Hippocampal formation (tissue), 2 donors: ENCODE data around the gene MTOR.
"Not testable (repeated sequence)": the region's sequence is repeated elsewhere in the genome, so short reads cannot be mapped to it uniquely, and the experiment has no call there.

Experiments used
- DNase-seq, 2 donors: peaks; one replicate each; lab custom pipeline; 2025; lab: John Stamatoyannopoulos, UW

The MTOR gene

DNA sequence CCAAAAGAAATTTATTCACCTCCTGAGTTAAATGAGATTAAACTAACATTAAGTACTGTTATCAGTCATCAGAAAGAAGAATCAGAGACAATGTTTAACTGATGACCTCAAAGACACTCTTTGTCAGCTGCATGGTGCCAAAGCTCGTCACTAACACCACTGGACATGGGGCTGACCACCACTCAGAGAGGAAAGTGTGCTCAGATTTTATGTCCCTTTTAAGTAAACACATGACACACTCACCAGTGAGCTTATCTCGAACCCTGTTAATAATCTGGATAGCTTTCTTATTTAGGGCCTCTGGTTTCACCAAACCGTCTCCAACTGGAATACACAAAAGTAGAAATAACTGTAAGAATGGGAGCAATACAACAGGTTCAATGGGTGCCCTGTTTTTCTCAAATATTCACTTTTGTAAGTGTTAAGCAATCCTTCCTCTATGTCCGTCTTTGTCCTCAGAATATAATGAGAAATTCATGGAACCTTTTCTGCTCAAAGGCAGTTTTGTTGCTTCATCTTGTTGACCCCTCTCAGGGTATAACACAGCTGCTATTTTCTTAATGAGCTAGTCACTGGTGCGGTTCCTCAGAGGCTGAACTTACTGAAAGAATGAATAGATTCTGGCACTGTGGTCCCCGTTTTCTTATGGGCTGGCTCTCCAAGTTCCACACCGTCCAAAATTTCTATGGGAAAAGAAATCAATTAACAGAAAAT, 153.1 kb downstream of the MTOR start:
- peak in 1 of 2 donors; percentile 20 for DNase-seq

DNA sequence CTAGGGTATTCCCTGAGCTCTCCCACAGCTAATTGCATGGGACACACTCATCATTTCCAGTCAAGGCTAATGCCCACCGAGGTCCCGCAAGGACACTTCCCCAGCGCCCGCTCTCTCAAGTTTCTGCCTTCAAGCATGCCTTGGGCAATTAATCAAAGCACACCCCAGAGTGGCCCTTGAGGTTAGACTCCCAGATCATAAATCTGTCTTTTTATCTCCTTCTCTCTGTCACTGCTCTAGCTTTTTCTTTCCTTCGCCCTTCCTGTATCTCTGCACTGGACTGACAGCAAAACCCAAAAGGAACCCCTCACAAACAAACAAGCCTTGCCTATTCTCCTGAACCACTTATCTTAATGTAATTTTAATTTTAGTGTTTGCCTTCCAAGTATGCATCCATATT, 154.8 kb downstream of the MTOR start:
- DNase-seq: no peak

DNA sequence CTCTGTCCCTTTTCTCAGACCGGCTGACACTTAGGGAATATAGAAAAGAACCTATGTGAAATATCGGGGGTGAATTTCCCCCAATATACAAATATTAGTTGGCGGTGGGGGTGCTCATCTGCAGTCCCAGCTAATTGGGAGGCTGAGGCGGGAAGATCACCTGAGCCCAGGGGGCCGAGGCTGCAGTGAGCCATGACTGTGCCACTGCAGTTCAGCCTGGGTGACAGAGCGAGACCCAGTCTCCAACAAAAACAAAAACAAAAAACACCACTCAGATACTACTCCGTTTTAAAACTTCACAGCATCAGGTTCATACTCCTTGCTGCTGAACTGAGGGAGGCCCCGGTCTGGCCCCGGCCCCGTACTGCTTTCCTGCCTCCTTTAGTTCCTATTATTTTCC, 156.8 kb downstream of the MTOR start:
- no peak for DNase-seq

DNA sequence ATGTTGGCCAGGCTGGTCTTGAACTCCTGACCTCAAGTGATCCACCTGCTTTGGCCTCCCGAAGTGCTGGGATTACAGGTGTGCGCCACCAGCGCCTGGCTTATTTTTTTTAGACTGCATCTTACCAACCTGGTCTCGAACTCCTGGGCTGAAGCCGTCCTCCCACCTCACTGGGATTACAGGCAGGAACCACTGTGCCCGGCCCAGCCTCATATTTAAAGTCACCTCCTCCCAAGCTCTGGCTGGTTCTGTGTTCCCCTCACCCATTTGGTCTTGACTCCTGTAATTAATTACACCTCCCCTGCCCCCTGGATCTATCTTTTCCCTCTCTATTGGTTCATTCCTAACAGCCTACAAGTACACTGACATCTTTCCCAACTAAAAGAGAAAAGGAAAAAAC, 161.0 kb downstream of the MTOR start:
- no peak for DNase-seq

DNA sequence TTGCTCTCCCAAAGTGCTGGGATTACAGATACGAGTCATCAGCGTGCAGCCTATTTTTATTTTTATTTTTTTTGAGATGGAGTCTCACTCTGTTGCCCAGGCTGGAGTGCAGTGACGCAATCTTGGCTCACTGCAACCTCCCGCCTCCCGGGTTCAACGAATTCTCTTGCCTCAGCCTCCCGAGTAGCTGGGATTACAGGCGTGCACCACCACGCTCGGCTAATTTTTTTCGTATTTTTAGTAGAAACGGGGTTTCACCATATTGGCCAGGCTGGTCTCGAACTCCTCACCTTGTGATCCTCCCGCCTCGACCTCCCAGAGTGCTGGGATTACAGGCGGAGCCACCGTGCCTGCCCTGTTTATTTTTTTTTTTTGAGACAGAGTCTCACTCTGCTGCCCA, 161.5 kb downstream of the MTOR start:
- DNase-seq: not testable (repeated sequence)

DNA sequence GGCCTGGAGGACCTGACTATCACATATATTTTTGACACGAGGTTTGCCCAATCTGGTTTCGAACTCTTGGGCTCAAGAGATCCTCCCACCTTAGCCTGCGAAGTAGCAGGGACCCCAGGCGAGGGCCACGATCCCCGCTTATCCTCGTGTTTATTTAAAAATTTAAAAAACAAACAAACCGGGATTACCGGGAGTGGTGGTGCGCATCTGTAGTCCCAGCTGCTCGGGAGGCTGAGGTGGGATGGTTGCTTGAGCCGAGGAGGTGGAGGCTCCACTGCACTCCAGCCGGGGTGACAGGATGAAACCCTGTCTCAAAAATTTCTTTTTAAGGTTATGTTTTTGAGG, 162.2 kb downstream of the MTOR start:
- DNase-seq: no peak

DNA sequence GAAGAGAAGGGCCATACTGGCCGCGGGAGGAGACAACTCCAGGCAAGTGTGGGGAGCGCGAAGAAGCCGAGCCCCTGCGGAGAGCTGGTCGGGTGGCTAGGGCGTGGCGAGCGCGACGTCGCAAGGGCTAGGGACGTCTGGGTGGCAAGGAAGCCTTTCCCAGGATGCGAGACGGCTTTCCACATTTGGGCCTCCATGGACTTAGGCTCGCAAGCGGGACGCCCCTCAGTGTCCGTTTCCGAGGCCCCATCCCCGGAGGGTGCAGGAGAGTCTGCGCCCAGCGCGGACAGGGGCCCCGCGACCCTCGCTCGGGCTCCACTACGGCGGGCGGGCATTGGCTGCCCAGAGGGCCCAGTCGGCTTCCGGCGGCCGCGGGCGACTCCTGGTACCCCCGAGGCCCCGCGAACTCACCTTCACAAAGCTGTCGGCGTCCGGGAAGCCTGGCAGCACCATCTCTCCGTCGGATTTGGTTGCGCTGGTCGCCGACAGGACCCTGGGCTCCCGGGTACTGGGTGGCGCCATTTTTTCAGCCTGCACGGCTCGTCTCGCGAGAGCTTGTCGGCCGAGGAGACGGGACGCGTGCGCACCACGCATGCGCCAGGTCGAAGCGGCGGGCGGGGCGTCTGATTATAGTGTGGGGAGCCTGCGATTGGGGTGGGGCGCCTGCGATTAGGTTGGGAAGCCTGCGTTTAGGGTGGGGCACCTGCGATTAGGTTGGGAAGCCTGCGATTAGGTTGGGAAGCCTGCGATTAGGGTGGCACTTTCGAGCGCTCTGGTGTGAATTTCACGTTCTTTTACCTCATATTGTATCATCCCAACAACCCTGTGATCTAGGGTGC, 162.8 kb downstream of the MTOR start, which contains the start of gene EXOSC10:
EXOSC10 (minus strand) TSS at position 560 of the 839 bp plus-strand sequence; CDS start at position 522, 38 bp downstream.
- DNase-seq: peak; percentile 77 to 87

DNA sequence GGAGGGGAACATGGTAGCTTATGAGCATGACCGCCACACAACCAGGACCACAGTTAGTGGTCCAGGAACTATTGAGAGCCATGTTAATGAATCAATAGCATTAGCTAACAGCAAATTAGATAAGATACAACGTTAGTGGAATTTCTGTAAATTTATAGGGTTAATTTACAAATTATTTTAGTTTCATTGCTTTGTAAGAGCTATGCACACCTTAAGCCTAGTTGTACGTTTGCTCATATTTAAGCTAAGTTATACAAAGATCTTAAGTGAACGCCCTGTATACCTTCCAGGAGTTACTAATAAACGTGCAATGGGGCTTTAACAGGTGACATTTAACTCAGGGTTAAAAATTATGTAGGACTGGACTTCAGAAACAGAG, 163.4 kb downstream of the MTOR start:
- no peak for DNase-seq

DNA sequence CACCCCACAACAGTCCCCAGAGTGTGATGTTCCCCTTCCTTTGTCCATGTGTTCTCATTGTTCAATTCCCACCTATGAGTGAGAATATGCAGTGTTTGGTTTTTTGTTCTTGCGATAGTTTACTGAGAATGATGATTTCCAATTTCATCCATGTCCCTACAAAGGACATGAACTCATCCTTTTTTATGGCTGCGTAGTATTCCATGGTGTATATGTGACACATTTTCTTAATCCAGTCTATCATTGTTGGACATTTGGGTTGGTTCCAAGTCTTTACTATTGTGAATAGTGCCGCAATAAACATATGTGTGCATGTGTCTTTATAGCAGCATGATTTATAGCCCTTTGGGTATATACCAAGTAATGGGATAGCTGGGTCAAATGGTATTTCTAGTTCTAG, 178.6 kb downstream of the MTOR start:
- DNase-seq: not testable (repeated sequence)

DNA sequence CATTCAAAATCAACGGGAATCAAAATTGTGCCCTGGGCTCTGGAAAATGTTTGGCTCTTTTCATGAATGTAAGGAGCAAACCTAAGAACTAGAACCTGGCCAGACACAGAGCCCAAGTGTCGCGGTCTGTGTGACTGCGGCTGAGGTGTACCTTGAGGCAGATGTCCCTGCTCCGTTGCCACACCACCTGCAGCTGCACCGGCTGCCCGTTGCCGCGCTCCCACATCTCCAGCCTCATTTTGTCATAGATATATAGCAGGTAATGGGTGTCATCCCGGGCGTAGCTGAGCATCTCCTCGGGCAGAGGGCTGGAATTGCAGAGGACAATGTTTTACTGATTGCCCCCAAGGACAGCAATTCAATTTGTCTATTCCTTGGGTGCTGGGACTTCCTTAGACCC, 181.4 kb downstream of the MTOR start:
- DNase-seq: no peak

DNA sequence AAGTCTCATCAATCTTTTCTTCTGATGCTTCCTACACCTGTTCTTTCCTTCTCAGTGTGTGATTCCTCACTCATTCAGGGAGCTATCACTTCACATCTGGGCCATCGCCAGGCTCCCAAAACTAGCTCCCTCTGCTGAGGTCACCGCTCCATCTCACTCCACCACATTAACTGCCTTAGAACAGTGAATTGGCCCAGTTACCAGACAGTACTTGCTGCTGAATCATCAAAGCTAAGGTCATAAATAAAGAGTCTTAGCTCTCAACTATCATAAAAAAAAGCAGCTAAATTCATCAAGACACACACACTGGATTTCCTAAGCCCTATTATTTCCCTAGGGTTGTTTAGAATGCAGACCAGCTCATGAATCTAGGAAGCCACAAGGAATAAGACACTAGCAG, 183.7 kb downstream of the MTOR start:
- DNase-seq: no peak

DNA sequence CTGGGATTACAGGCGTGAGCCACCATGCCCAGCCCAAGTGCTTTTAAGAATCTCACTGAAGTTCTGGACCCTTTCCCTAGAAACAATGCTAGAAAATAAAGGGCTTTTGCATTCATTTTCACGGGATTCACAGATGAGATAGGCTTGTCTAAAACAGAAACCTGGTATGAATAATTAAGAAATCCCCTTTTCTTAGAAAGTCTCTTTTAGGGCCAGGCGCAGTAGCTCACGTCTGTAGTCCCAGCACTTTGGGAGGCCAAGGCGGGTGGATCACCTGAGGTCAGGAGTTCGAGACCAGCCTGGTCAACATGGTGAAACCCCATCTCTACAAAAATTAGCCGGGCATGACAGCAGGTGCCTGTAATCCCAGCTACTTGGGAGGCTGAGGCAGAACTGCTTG, 189.0 kb downstream of the MTOR start:
- not testable (repeated sequence) for DNase-seq

DNA sequence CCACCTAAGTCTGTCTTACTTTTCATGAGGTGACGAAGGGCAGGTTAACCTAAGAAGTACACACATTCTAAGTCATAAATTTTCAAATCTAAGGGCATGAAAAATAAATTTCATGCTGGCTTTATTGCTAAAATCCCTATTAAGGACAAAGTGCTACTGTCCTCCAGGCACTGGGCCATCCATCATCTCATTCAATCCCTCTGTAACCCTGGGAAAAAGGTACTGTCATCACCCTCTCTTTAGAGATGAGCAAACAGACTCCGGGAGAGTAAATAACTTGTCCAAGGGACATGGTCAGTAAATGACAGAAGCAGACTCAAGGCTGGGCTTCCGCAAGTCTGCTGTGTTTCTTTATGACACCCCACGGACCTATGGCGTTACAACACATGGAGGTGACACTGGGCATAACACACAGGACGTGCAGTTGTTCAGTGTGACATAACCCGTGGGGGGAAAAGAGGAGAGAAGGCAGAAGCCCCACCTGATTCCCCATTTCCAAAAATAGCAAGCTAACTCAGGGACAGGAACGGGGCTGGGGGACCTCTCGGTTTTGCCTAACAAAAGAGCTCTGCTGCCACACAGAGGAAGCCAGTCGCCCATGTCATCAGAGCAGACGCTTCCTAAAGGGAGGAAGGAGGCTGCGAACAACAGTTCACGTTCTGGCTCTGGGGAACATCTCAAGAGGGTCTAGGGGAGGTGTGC, 190.0 kb downstream of the MTOR start:
- no peak for DNase-seq

DNA sequence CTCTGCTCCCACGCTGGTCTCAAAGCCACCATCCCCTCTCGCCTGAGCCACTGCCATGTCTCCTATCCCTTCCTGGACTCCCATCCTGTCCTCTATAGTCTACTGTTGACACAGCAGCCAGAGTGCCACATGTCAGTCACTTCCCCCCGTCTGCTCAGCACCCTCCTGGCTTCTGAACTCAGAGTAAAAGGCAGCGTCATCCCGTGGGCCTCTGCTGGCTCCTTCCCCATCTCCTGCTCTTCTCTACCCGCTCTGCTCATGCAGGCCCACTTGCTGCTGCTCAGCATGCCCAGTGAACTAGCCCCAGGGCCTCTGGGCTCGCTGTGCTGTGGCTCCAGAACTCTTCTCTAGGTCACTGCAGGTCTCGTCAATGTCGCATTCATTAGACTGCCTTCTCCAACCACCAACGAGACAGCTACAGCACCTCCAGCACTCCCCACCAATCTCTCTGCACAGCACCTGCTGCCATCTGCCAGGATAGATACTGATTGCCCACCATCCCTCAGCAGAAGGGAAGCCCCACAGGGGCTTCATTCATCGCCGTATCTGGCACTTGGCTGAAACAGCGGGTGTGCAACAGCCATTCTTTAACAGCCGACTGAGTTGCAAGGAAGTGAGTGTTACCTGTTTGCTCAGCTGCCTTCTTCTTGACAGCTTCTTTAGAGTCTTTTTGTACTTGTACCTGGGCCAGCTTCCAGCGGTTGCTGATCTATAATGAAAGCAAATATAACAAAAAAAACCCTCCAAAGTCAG, 190.7 kb downstream of the MTOR start:
- DNase-seq: no peak

DNA sequence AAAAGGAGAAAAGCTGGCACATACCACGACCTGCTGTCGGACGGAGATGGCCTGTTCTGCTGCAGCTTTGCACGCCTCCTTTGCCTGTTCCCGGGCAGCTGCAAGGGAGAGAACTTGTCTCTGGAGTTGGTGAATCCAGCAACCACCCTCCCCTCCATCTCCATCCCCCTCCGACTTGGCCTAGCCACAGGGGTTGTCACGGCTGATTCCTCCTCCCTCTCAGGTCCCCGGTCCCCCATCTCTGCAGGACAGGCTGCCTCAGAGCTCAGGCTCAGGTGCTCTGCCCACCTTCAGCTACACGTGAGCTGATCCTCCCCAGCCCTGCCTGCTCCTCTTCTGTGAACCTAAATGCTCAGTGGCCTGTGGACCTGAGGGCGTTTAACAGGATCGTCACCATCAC, 191.5 kb downstream of the MTOR start:
- DNase-seq: no peak

DNA sequence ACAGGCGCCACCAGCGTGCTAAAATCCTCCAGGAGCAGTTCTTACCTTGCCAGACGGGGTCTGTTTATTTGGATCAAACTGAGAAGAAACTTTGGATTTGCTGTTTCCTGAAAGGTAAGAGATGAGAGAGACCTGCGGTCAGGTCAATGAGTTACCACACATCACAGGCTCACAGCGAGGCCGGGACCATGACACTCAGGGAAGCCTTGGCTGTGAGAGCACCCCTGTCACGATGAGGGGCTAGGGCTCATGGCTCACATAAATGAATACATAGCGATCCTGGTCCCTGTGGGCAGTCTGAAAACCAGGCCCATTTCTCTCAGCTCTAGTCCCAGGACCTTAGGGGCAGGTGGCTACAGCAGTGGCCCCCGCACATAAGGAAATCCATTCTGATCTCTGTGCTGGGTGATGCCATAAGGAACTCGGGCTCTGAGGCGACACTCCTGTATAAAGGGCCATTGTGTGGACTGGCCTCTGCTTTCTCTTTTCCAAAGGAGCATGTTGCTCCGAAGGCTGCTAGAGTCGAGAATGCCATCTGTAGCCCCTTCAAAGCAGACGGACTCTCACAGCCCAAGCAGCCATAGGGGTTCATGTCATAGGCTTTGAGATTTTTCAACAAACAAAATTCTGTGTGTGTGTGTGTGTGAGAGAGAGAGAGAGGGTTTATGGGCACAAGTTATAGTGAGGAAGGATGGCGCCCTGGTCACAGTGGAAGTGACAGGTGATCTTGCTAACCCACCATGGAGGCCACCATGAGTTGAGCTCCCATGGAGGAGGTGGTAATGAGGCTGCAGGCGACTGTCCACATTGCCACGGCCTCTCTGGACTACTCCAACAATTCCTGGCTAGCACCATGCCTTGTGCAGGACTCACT, 193.5 kb downstream of the MTOR start:
- no peak for DNase-seq

DNA sequence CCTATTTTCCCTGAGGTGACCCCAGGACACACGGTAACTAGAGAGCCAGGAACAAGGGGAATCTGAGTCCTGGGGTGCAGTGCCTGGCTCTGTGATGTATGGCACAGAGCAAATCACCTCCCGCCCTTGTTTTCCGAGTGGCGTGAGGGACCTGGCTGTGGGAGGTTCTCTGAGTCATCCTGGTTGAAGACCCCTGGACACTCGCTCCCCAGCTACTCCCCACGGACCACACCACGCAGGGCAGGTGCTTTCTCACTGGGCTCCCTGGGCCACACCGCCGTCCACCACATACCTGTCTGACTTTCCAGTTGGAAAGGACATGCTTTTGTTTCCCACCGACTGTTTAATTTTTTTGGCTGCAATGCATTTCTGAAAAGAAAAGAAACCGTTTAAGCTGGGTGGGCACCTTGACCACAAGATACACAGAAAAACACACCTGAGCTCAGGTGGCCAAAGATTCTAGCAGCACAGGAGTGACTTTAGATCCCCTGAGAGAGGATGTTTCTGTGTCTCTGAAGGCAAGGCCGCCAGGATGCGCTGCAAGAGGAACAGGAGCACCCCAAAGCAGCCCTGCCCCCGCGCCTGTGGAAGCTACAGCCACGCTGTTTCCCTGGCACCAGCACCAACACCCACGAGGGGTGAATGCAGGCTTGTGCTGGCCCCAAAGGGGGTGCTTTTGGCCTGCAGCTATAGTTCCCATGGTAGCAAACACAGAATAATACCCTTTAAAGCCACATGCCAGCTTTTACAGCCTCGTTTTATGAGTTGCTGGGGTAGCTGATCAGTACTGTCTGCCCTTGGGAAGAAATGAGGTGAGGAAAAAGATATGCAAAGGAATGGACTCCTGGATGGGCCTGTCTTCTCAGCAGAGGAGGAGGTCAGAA, 194.4 kb downstream of the MTOR start:
- peak in 1 of 2 donors; percentile 21 for DNase-seq

DNA sequence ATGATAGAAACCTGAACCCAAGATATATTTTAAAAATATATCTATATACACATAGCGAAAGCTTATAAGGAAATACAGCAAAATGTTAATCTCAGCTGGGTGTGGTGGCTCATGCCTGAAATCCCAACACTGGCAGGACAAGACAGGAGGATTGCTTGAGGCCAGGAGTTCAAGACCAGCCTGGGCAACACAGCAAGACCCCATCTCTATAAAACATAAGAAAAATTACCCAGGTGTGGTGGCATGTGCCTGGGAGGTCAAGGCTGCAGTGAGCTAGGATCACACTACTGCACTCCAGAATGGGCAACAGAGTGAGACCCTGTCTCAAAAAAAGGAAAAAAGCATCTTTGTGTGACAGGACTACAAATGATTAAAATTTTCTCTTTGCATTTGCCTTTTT, 196.6 kb downstream of the MTOR start:
- no peak for DNase-seq

DNA sequence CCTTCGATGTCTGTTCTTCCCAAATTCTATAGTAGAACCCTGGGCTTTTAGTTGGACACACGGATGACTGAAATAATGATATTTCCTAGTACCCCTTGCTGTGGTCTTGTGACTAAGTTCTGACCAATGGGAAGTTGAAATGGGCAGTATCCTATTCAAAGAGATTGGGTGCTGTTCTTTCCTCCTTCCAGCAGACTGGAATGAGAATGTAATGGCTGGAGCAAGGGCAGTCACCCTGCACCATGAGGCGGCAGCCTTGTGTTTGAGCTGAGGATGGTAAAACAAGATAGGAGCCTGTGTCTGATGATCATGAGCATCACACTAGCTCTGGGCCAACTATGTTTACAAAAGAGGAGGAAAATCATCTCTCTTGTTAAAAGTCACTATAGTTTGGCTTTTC, 197.4 kb downstream of the MTOR start:
- no peak for DNase-seq

DNA sequence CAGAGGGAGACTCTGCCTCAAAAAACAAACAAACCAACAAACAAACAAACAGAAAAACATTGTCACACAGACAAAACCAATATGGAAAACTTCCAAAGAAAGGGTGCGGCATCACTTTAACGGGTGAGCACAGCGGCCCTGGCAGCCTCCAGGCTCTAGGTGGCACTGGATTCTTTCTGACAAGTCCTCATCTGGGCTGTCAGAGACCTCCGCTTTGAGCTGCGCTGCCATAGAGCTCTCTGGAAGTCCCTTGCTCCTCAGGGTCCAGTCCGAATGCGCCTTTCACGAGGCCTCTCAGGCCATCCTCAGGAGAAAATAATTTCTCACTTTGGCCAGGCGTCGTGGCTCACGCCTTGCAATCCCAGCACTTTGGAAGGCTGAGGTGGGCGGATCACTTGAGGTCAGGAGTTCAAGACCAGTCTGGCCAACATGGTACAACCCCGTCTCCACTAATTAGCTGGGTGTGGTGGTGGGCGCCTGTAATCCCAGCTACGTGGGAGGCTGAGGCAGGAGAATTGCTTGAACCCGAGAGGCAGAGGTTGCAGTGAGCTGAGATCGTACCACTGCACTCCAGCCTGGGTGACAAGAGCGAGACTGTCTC, 198.3 kb downstream of the MTOR start:
- not testable (repeated sequence) for DNase-seq
